H1 (cell line): ENCODE measurements around the gene ARHGAP32. TPM values are rescaled to one million over a fixed set of nuclear protein-coding genes. Genes with fewer than 3 reads are reported as not detected.

Experiments used
- CTCF ChIA-PET: fragments of 300-600 bp; sonication (Branson Sonifier 250); formaldehyde crosslinking; loops from one replicate; lab custom pipeline; 2021; ENCODE audit not compliant: partially characterized antibody; lab: Charles Lee
- POLR2A ChIA-PET: fragments of 300-600 bp; sonication (Branson Sonifier 250); formaldehyde crosslinking; loops from one replicate; lab custom pipeline; 2021; ENCODE audit warnings: inconsistent platforms; ENCODE audit not compliant: partially characterized antibody; lab: Charles Lee
- DNase-seq, 2 experiments: peaks; one replicate each; pipeline versions ENCODE4 v3.0.0 to v3.0.0-alpha.2; 2010 to 2022; ENCODE audit warnings: low spot score in 2 of 2, low read depth in 1 of 2, mixed read lengths in 1 of 2
- FAIRE-seq: peaks from 2 replicates; lab custom pipeline; 2011; peaks lifted over from hg19 to GRCh38; lab: Jason Lieb, UNC
- H2AFZ ChIP-seq: 2 replicates; pipeline ENCODE4 v1.8.1; 2012; ENCODE audit warnings: low read length, inconsistent platforms
- H2AK5ac ChIP-seq: 2 replicates; pipeline ENCODE4 v1.6.1; 2013; ENCODE audit warnings: low read depth, low read length
- H2BK120ac ChIP-seq: replicated peaks from 2 replicates; pipeline ENCODE3; 2013; ENCODE audit warnings: low read depth, low read length, inconsistent platforms
- H2BK12ac ChIP-seq: 2 replicates; pipeline ENCODE4 v1.6.1; 2013; ENCODE audit warnings: low read depth, low read length
- H2BK15ac ChIP-seq: 2 replicates; pipeline ENCODE4 v1.6.1; 2013; ENCODE audit warnings: low read length
- H2BK20ac ChIP-seq: 2 replicates; pipeline ENCODE4 v1.6.1; 2013; ENCODE audit warnings: low read length
- H2BK5ac ChIP-seq: 2 replicates; pipeline ENCODE4 v1.6.1; 2013; ENCODE audit warnings: low read depth, low read length
- H3K14ac ChIP-seq: 2 replicates; pipeline ENCODE4 v1.6.1; 2013; ENCODE audit warnings: inconsistent platforms; ENCODE audit not compliant: insufficient read length
- H3K18ac ChIP-seq: 2 replicates; pipeline ENCODE4 v1.6.1; 2013; ENCODE audit warnings: low read length; ENCODE audit errors: extremely low read depth
- H3K23ac ChIP-seq: 2 replicates; pipeline ENCODE4 v1.6.1; 2013; ENCODE audit warnings: inconsistent platforms; ENCODE audit not compliant: insufficient read length
- H3K23me2 ChIP-seq: 2 replicates; pipeline ENCODE4 v1.6.1; 2013; ENCODE audit warnings: low read depth, low read length
- H3K27ac ChIP-seq: 2 replicates; pipeline ENCODE4 v1.6.1; 2011; ENCODE audit warnings: low read depth, low read length, inconsistent platforms
- H3K27me3 ChIP-seq, 4 experiments: replicated peaks in 1 of 4; 1 replicate in 1 of 4; 2 replicates in 3 of 4; pipeline versions ENCODE4 v1.6.1 to v1.8.1; 2011 to 2013; ENCODE audit warnings: low read length in 3 of 4, mild to moderate bottlenecking in 3 of 4, inconsistent platforms in 2 of 4, mixed read lengths in 2 of 4, moderate library complexity in 1 of 4; ENCODE audit not compliant: control insufficient read depth in 3 of 4, insufficient read depth in 3 of 4; ENCODE audit errors: extremely low read depth in 1 of 4
- H3K36me3 ChIP-seq, 4 experiments: 2 replicates each; pipeline versions ENCODE4 v1.6.1 to v1.8.1; 2011 to 2013; ENCODE audit warnings: mild to moderate bottlenecking in 4 of 4, low read length in 3 of 4, moderate library complexity in 2 of 4, control low read depth in 1 of 4, inconsistent platforms in 1 of 4; ENCODE audit not compliant: insufficient read depth in 4 of 4, control insufficient read depth in 2 of 4
- H3K4ac ChIP-seq: replicated peaks from 2 replicates; pipeline ENCODE3; 2013; ENCODE audit warnings: low read length, low read depth, mixed read lengths, inconsistent platforms; ENCODE audit not compliant: insufficient read length
- H3K4me1 ChIP-seq, 4 experiments: replicated peaks in 1 of 4; 1 replicate in 1 of 4; 2 replicates in 3 of 4; pipeline versions ENCODE4 v1.6.1 to v1.8.1; 2011 to 2013; ENCODE audit warnings: low read length in 3 of 4, inconsistent platforms in 2 of 4, mixed read lengths in 1 of 4; ENCODE audit not compliant: insufficient read depth in 4 of 4, control insufficient read depth in 3 of 4
- H3K4me2 ChIP-seq, 2 experiments: 2 replicates each; pipeline versions ENCODE4 v1.6.1 to v1.8.1; 2011 to 2013; ENCODE audit warnings: low read depth in 2 of 2, low read length in 2 of 2, control low read depth in 1 of 2, inconsistent platforms in 1 of 2, mild to moderate bottlenecking in 1 of 2; ENCODE audit not compliant: insufficient read depth in 1 of 2
- H3K4me3 ChIP-seq, 4 experiments: fragments of 200-600, 300-600 bp in 1 of 4; sonication (generic), shearing (Covaris generic), sonication (Bioruptor Twin) in 1 of 4; 2 replicates each; pipeline versions ENCODE4 v1.5.1 to v1.8.1; 2011 to 2016; ENCODE audit warnings: low read length in 4 of 4, low read depth in 3 of 4, control low read depth in 2 of 4, inconsistent platforms in 2 of 4, mild to moderate bottlenecking in 2 of 4, mixed read lengths in 1 of 4, moderate library complexity in 1 of 4; ENCODE audit not compliant: insufficient read depth in 2 of 4; ENCODE audit errors: extremely low read depth in 1 of 4
- H3K56ac ChIP-seq: replicated peaks from 2 replicates; pipeline ENCODE3; 2013; ENCODE audit warnings: low read depth, mild to moderate bottlenecking, mixed read lengths, low read length, inconsistent platforms; ENCODE audit not compliant: insufficient read length
- H3K79me1 ChIP-seq: 2 replicates; pipeline ENCODE4 v1.6.1; 2013; ENCODE audit warnings: low read depth, low read length, control low read depth
- H3K79me2 ChIP-seq, 2 experiments: 2 replicates each; pipeline versions ENCODE4 v1.6.1 to v1.8.1; 2012 to 2013; ENCODE audit warnings: low read length in 2 of 2, mild to moderate bottlenecking in 2 of 2, inconsistent platforms in 1 of 2; ENCODE audit not compliant: insufficient read depth in 2 of 2, control insufficient read depth in 1 of 2
- H3K9ac ChIP-seq, 4 experiments: replicated peaks in 1 of 4; 1 replicate in 1 of 4; 2 replicates in 3 of 4; pipeline versions ENCODE4 v1.6.1 to v1.8.1; 2011 to 2013; ENCODE audit warnings: low read depth in 3 of 4, low read length in 3 of 4, control low read depth in 2 of 4, mild to moderate bottlenecking in 2 of 4, moderate library complexity in 2 of 4, inconsistent platforms in 1 of 4; ENCODE audit errors: extremely low read depth in 1 of 4
- H3K9me3 ChIP-seq, 2 experiments: 2 replicates each; pipeline versions ENCODE4 v1.6.1 to v1.8.1; 2012 to 2013; ENCODE audit warnings: mild to moderate bottlenecking in 2 of 2, moderate library complexity in 2 of 2, control low read depth in 1 of 2, inconsistent platforms in 1 of 2, low read depth in 1 of 2, low read length in 1 of 2, mixed read lengths in 1 of 2; ENCODE audit not compliant: insufficient read depth in 2 of 2
- H4K20me1 ChIP-seq, 2 experiments: replicated peaks in 1 of 2; 2 replicates each; pipeline versions ENCODE3 to v1.8.1; 2011 to 2013; ENCODE audit warnings: inconsistent platforms in 2 of 2, low read length in 2 of 2, mild to moderate bottlenecking in 1 of 2; ENCODE audit not compliant: insufficient read depth in 2 of 2, control insufficient read depth in 1 of 2
- H4K5ac ChIP-seq: 2 replicates; pipeline ENCODE4 v1.6.1; 2013; ENCODE audit warnings: low read length, low read depth, mixed read lengths, inconsistent platforms; ENCODE audit not compliant: insufficient read length
- H4K8ac ChIP-seq: 2 replicates; pipeline ENCODE4 v1.8.0; 2013; ENCODE audit warnings: mild to moderate bottlenecking, moderate library complexity, low read length, inconsistent platforms; ENCODE audit not compliant: insufficient read depth; ENCODE audit errors: extremely low read depth
- H4K91ac ChIP-seq: replicated peaks from 2 replicates; pipeline ENCODE3; 2013; ENCODE audit warnings: low read length, mixed read lengths, inconsistent platforms; ENCODE audit not compliant: insufficient read length
- BACH1 ChIP-seq: IDR thresholded peaks from 2 replicates; pipeline ENCODE4 v1.6.1; 2012; ENCODE audit warnings: low read length, improper control_type of control experiment
- NANOG ChIP-seq: IDR thresholded peaks from 2 replicates; pipeline ENCODE4 v1.6.1; 2011; ENCODE audit warnings: low read length, low read depth, mild to moderate bottlenecking, inconsistent platforms; ENCODE audit not compliant: insufficient read depth, poor library complexity, severe bottlenecking
- PHF8 ChIP-seq: fragments of 200-600 bp; sonication (generic); conservative IDR thresholded peaks from 2 replicates; pipeline ENCODE4 v1.7.1; 2012; ENCODE audit warnings: low read depth, mild to moderate bottlenecking, inconsistent platforms, low read length, moderate library complexity
- TCF12 ChIP-seq: IDR thresholded peaks from 2 replicates; pipeline ENCODE4 v1.6.1; 2011; ENCODE audit warnings: low read depth, mild to moderate bottlenecking, low read length
- WGBS, 2 experiments: shearing (Covaris generic) in 1 of 2; methylation state at CpG; one replicate each; pipeline versions ENCODE4 v1.1.6 to v1.1.7; 2013 to 2015; ENCODE audit warnings: low lambda C conversion rate in 2 of 2, mixed read lengths in 2 of 2, inconsistent platforms in 1 of 2, low coverage in 1 of 2, missing lambda C conversion rate in 1 of 2; ENCODE audit not compliant: insufficient replicate concordance in 2 of 2, insufficient coverage in 1 of 2, insufficient read length in 1 of 2; ENCODE audit errors: extremely low coverage in 1 of 2, missing lambda C conversion rate in 1 of 2; 5-methylcytosine and 5-hydroxymethylcytosine counted together
- polyA plus RNA-seq, 7 experiments: library from polyadenylated mRNA; depleted of rRNA in 3 of 7; stranded (reverse) in 5 of 7; unstranded in 2 of 7; fragments of >200 nt in 5 of 7; fragments of 200-250 nt in 2 of 7; gene quantifications; 1 replicate in 5 of 7; 2 replicates in 1 of 7; 4 replicates in 1 of 7; pipeline versions ENCODE4 v1.2.1 to v1.2.3, GENCODE V29; 2011 to 2013; ENCODE audit warnings: missing spikeins in 2 of 7, mixed read lengths in 2 of 7
- total RNA-seq: library from RNA; stranded (reverse); fragmentation: NEBNext Ultra II Directional; extraction: Animal tissue kit (Norgen Biotek cat#: 25700); gene quantifications from 2 replicates; pipeline ENCODE4 v1.2.1, GENCODE V29; 2021

ARHGAP32 gene
- total and polyA plus RNA-seq, 2 of the 8 experiments (the other 6 are each of a cell fraction or from before 2014, with no cell fraction given), result 13.7 to 30.0 TPM

- no peak overlapping the region for H2BK120ac ChIP-seq
- no peaks in the 10 kb centered on the region for H3K79me2 ChIP-seq
- H2BK12ac ChIP-seq, result no peak overlapping the region
- 95% methylated on average over 1 of the region's 1 CpG; no CpG with 5 or more reads in 1 of the 2 experiments for WGBS, 2 experiments
- H3K4ac ChIP-seq, result no peak overlapping the region
- ChIA-PET CTCF (no interaction called here), POLR2A (no interaction called here)
- no peaks in the 10 kb centered on the region for H3K79me1 ChIP-seq
- no peak overlapping the region for H2BK15ac ChIP-seq
- peaks cover 0 to 3% (median 1%) of the 10 kb centered on the region in 4 experiments; a peak in 2 of 7 replicates for H3K4me1 ChIP-seq
- no peak overlapping the region for H2BK20ac ChIP-seq
- no peak overlapping the region for H4K8ac ChIP-seq
- H3K9me3 ChIP-seq, result no peaks in the 10 kb centered on the region
- no peak overlapping the region for H3K56ac ChIP-seq
- H4K20me1 ChIP-seq, result no peaks in the 10 kb centered on the region
- H3K9ac ChIP-seq, result no peak overlapping the region
- H2AK5ac ChIP-seq, result no peak overlapping the region
- no peaks in the 10 kb centered on the region for H3K23me2 ChIP-seq
- DNase-seq, result no peak
- FAIRE-seq, result no peak
- H4K91ac ChIP-seq, result no peak overlapping the region
- H2BK5ac ChIP-seq, result no peak overlapping the region
- H3K23ac ChIP-seq, result no peak overlapping the region
- no peak overlapping the region for H4K5ac ChIP-seq
- no peak overlapping the region for H3K4me3 ChIP-seq
- no peak overlapping the region for H3K14ac ChIP-seq
- no peaks in the 10 kb centered on the region for H3K27me3 ChIP-seq
- no peaks in the 10 kb centered on the region for H3K36me3 ChIP-seq
- no peak overlapping the region for H3K18ac ChIP-seq
- H2AFZ ChIP-seq, result no peak overlapping the region
- H3K4me2 ChIP-seq, result no peak overlapping the region
- H3K27ac ChIP-seq, result no peak overlapping the region
- TF ChIP-seq PHF8 (no peak), TCF12 (no peak), BACH1 (no peak), NANOG (no peak)
Measured at GRCh38 chr11:129021295-129021694, 170.8 kb downstream of the ARHGAP32 start.
